K562 treated with DMSO at 1 percent for 4 hours (cell line): Measurements from ENCODE around the gene SETD2. TPM values are rescaled to one million over a fixed set of nuclear protein-coding genes. Genes with fewer than 3 reads are reported as not detected.

Experiments used
- total RNA-seq: library from RNA; unstranded; fragments of 300-600 nt; gene quantifications from 2 replicates; pipeline ENCODE4 v1.2.3, GENCODE V29; 2022; ENCODE audit not compliant: insufficient read depth

Gene SETD2
- total RNA-seq: 15.3 and 23.0 TPM in 2 replicates

GRCh38 chr3:47164007-47164881 lies at the start of gene SETD2:
Gene SETD2, minus strand, starts transcription at chr3:47164113. Its CDS starts 189 bp downstream, at chr3:47163924.

GRCh38 chr3:46978985-46979944 lies 184.6 kb downstream of the SETD2 start, which contains the start of gene NBEAL2:
Gene NBEAL2, plus strand, starts transcription at chr3:46979666. Its CDS starts 196 bp downstream, at chr3:46979862.

GRCh38 chr3:46976326-46977190 lies 187.4 kb downstream of the SETD2 start, which contains the start of gene CCDC12:
Gene CCDC12, minus strand, starts transcription at chr3:46976745. Its CDS starts 13 bp downstream, at chr3:46976732.

Other genes starting within 250 kb of the SETD2 start
- 45.6 and 60.8 TPM in 2 replicates for gene CCDC12, start 187.4 kb downstream of the SETD2 start, total RNA-seq
- 69.2 and 98.9 TPM in 2 replicates for gene NBEAL2, start 184.4 kb downstream of the SETD2 start, total RNA-seq
- 6.3 and 13.3 TPM in 2 replicates for gene KIF9, start 118.7 kb upstream of the SETD2 start, total RNA-seq
- gene KLHL18, start 118.8 kb upstream of the SETD2 start, total RNA-seq: 36.8 and 48.3 TPM in 2 replicates
- 34.0 and 41.5 TPM in 2 replicates for gene PTPN23, start 216.9 kb upstream of the SETD2 start, total RNA-seq